ENCODE data around the gene SLC35F4. TPM values are rescaled to one million over a fixed set of nuclear protein-coding genes. Genes with fewer than 3 reads are reported as not detected.
"Not testable (repeated sequence)": the region's sequence is repeated elsewhere in the genome, so short reads cannot be mapped to it uniquely, and the experiment has no call there.

The SLC35F4 gene
- total RNA-seq, 2 donors from 2014 or later, result not detected

- Mint-ChIP-seq H3K9me3 (peaks cover 3% of the 10 kb centered on the region), H3K27ac (no peak overlapping the region), H3K27me3 (no peaks in the 10 kb centered on the region), H3K4me1 (no peaks in the 10 kb centered on the region), H3K36me3 (ENCODE audit: low read depth) (no peaks in the 10 kb centered on the region), H3K4me3 (no peak overlapping the region)
- no peak for ATAC-seq (replicated peaks)
Observed at GRCh38 chr14:57796556-57796955, 69.3 kb downstream of the SLC35F4 start.

GRCh38 chr14:57785058-57785457 lies 80.8 kb downstream of the SLC35F4 start:
- Mint-ChIP-seq H3K36me3 (ENCODE audit: low read depth) (no peaks in the 10 kb centered on the region), H3K27ac (no peak overlapping the region), H3K4me1 (no peaks in the 10 kb centered on the region), H3K27me3 (no peaks in the 10 kb centered on the region), H3K9me3 (peaks cover 29% of the 10 kb centered on the region), H3K4me3 (no peak overlapping the region)
- ATAC-seq (replicated peaks), result no peak

GRCh38 chr14:57771801-57772200 lies 94.1 kb downstream of the SLC35F4 start:
- H3K4me3 Mint-ChIP-seq, result no peak overlapping the region
- no peak for ATAC-seq (replicated peaks)
- H3K27ac Mint-ChIP-seq, result no peak overlapping the region
- no peaks in the 10 kb centered on the region for H3K27me3 Mint-ChIP-seq
- H3K36me3 Mint-ChIP-seq (ENCODE audit: low read depth), result no peaks in the 10 kb centered on the region
- H3K4me1 Mint-ChIP-seq, result no peaks in the 10 kb centered on the region
- peaks cover 4% of the 10 kb centered on the region for H3K9me3 Mint-ChIP-seq

GRCh38 chr14:57769863-57770523 lies 95.9 kb downstream of the SLC35F4 start:
- no peak overlapping the region for H3K27ac Mint-ChIP-seq
- H3K36me3 Mint-ChIP-seq (ENCODE audit: low read depth), result no peaks in the 10 kb centered on the region
- ATAC-seq (replicated peaks), result no peak
- H3K4me3 Mint-ChIP-seq, result no peak overlapping the region
- peaks cover under 1% of the 10 kb centered on the region for H3K27me3 Mint-ChIP-seq
- H3K9me3 Mint-ChIP-seq, result no peaks in the 10 kb centered on the region
- H3K4me1 Mint-ChIP-seq, result no peaks in the 10 kb centered on the region

- ATAC-seq (replicated peaks), result no peak
- H3K27ac Mint-ChIP-seq, result no peak overlapping the region
- H3K4me3 Mint-ChIP-seq, result no peak overlapping the region
- H3K27me3 Mint-ChIP-seq, result peaks cover 3% of the 10 kb centered on the region
- H3K36me3 Mint-ChIP-seq (ENCODE audit: low read depth), result no peaks in the 10 kb centered on the region
- no peaks in the 10 kb centered on the region for H3K9me3 Mint-ChIP-seq
- H3K4me1 Mint-ChIP-seq, result no peaks in the 10 kb centered on the region
Observed at GRCh38 chr14:57761800-57762199, 104.1 kb downstream of the SLC35F4 start.

- Mint-ChIP-seq H3K4me3 (no peak overlapping the region), H3K27me3 (peaks cover 3% of the 10 kb centered on the region), H3K27ac (no peak overlapping the region), H3K4me1 (no peaks in the 10 kb centered on the region), H3K9me3 (no peaks in the 10 kb centered on the region), H3K36me3 (ENCODE audit: low read depth) (no peaks in the 10 kb centered on the region)
- no peak for ATAC-seq (replicated peaks)
Observed at GRCh38 chr14:57760896-57761295, 105.0 kb downstream of the SLC35F4 start.

GRCh38 chr14:57755018-57755521 lies 110.8 kb downstream of the SLC35F4 start:
- Mint-ChIP-seq H3K27me3 (peaks cover 3% of the 10 kb centered on the region), H3K4me3 (no peak overlapping the region), H3K36me3 (ENCODE audit: low read depth) (no peaks in the 10 kb centered on the region), H3K27ac (no peak overlapping the region), H3K9me3 (no peaks in the 10 kb centered on the region), H3K4me1 (no peaks in the 10 kb centered on the region)
- ATAC-seq (replicated peaks), result no peak

- peaks cover 3% of the 10 kb centered on the region for H3K27me3 Mint-ChIP-seq
- H3K36me3 Mint-ChIP-seq (ENCODE audit: low read depth), result no peaks in the 10 kb centered on the region
- no peak for ATAC-seq (replicated peaks)
- H3K4me3 Mint-ChIP-seq, result no peak overlapping the region
- no peaks in the 10 kb centered on the region for H3K9me3 Mint-ChIP-seq
- no peak overlapping the region for H3K27ac Mint-ChIP-seq
- no peaks in the 10 kb centered on the region for H3K4me1 Mint-ChIP-seq
Observed at GRCh38 chr14:57754527-57754926, 111.4 kb downstream of the SLC35F4 start.

GRCh38 chr14:57753821-57754220 lies 112.1 kb downstream of the SLC35F4 start:
- H3K36me3 Mint-ChIP-seq (ENCODE audit: low read depth), result no peaks in the 10 kb centered on the region
- H3K9me3 Mint-ChIP-seq, result no peaks in the 10 kb centered on the region
- H3K27ac Mint-ChIP-seq, result no peak overlapping the region
- no peaks in the 10 kb centered on the region for H3K4me1 Mint-ChIP-seq
- H3K27me3 Mint-ChIP-seq, result peaks cover 3% of the 10 kb centered on the region
- ATAC-seq (replicated peaks), result no peak
- H3K4me3 Mint-ChIP-seq, result no peak overlapping the region

- H3K4me1 Mint-ChIP-seq; H3K9me3 Mint-ChIP-seq; H3K27me3 Mint-ChIP-seq; ATAC-seq (replicated peaks); H3K36me3 Mint-ChIP-seq (ENCODE audit: low read depth); H3K27ac Mint-ChIP-seq; H3K4me3 Mint-ChIP-seq: not testable (repeated sequence)
Observed at GRCh38 chr14:57752142-57752695, 113.7 kb downstream of the SLC35F4 start.

- Mint-ChIP-seq H3K36me3 (ENCODE audit: low read depth) (no peaks in the 10 kb centered on the region), H3K9me3 (no peaks in the 10 kb centered on the region), H3K27me3 (peaks cover 3% of the 10 kb centered on the region), H3K4me1 (no peaks in the 10 kb centered on the region), H3K27ac (no peak overlapping the region), H3K4me3 (no peak overlapping the region)
- ATAC-seq (replicated peaks), result no peak
Observed at GRCh38 chr14:57751400-57751799, 114.5 kb downstream of the SLC35F4 start.

GRCh38 chr14:57749267-57749666 lies 116.6 kb downstream of the SLC35F4 start:
- no peak overlapping the region for H3K4me3 Mint-ChIP-seq
- peaks cover 3% of the 10 kb centered on the region for H3K27me3 Mint-ChIP-seq
- ATAC-seq (replicated peaks), result no peak
- H3K27ac Mint-ChIP-seq, result no peak overlapping the region
- H3K9me3 Mint-ChIP-seq, result no peaks in the 10 kb centered on the region
- no peaks in the 10 kb centered on the region for H3K4me1 Mint-ChIP-seq
- H3K36me3 Mint-ChIP-seq (ENCODE audit: low read depth), result no peaks in the 10 kb centered on the region

GRCh38 chr14:57748279-57748678 lies 117.6 kb downstream of the SLC35F4 start:
- Mint-ChIP-seq H3K4me3 (no peak overlapping the region), H3K4me1 (no peaks in the 10 kb centered on the region), H3K36me3 (ENCODE audit: low read depth) (no peaks in the 10 kb centered on the region), H3K9me3 (no peaks in the 10 kb centered on the region), H3K27ac (no peak overlapping the region), H3K27me3 (no peaks in the 10 kb centered on the region)
- ATAC-seq (replicated peaks), result no peak

GRCh38 chr14:57747036-57747435 lies 118.9 kb downstream of the SLC35F4 start:
- no peaks in the 10 kb centered on the region for H3K36me3 Mint-ChIP-seq (ENCODE audit: low read depth)
- H3K27ac Mint-ChIP-seq, result no peak overlapping the region
- H3K4me1 Mint-ChIP-seq, result no peaks in the 10 kb centered on the region
- peaks cover 3% of the 10 kb centered on the region for H3K9me3 Mint-ChIP-seq
- no peak for ATAC-seq (replicated peaks)
- no peak overlapping the region for H3K4me3 Mint-ChIP-seq
- no peaks in the 10 kb centered on the region for H3K27me3 Mint-ChIP-seq

GRCh38 chr14:57746563-57746962 lies 119.3 kb downstream of the SLC35F4 start:
- H3K4me1 Mint-ChIP-seq, result no peaks in the 10 kb centered on the region
- no peak overlapping the region for H3K4me3 Mint-ChIP-seq
- H3K27ac Mint-ChIP-seq, result no peak overlapping the region
- peaks cover 3% of the 10 kb centered on the region for H3K9me3 Mint-ChIP-seq
- no peak for ATAC-seq (replicated peaks)
- no peaks in the 10 kb centered on the region for H3K27me3 Mint-ChIP-seq
- no peaks in the 10 kb centered on the region for H3K36me3 Mint-ChIP-seq (ENCODE audit: low read depth)
